Prostate gland (tissue), 2 donors: ENCODE data around the gene SEM1.

Experiments
- CTCF ChIP-seq, 4 experiments: fragments of 200-600 bp in 2 of 4; fragments of 450-650 bp in 2 of 4; sonication (generic) in 2 of 4; IDR thresholded peaks; 1 replicate in 3 of 4; 2 replicates in 1 of 4; pipeline ENCODE4 v1.5.1; 2016 to 2019; ENCODE audit warnings: antibody characterized with exemption in 4 of 4, mild to moderate bottlenecking in 2 of 4, moderate library complexity in 2 of 4
- POLR2A ChIP-seq: fragments of 450-650 bp; IDR thresholded peaks from one replicate; pipeline ENCODE4 v1.6.1; 2016; ENCODE audit warnings: antibody characterized with exemption, mild to moderate bottlenecking

GRCh38 chr7:96686305-96686704 lies 23.3 kb downstream of the SEM1 start:
- TF ChIP-seq CTCF (IDR thresholded peaks at IDR 0.05) (no peak), POLR2A (no peak)
